HG03066 (cell line): ENCODE results near the gene NOTCH1.
"Not testable (repeated sequence)": the region's sequence is repeated elsewhere in the genome, so short reads cannot be mapped to it uniquely, and the experiment has no call there.

Experiments
- ATAC-seq: cut with Tn5 transposase; IDR thresholded peaks from one replicate; pipeline ENCODE4 v1.9.1; 2021; ENCODE audit warnings: low read depth; ENCODE audit not compliant: unreplicated experiment

The NOTCH1 gene

GRCh38 chr9:136579650-136580219 lies 33.9 kb upstream of the NOTCH1 start:
- not testable (repeated sequence) for ATAC-seq

DNA sequence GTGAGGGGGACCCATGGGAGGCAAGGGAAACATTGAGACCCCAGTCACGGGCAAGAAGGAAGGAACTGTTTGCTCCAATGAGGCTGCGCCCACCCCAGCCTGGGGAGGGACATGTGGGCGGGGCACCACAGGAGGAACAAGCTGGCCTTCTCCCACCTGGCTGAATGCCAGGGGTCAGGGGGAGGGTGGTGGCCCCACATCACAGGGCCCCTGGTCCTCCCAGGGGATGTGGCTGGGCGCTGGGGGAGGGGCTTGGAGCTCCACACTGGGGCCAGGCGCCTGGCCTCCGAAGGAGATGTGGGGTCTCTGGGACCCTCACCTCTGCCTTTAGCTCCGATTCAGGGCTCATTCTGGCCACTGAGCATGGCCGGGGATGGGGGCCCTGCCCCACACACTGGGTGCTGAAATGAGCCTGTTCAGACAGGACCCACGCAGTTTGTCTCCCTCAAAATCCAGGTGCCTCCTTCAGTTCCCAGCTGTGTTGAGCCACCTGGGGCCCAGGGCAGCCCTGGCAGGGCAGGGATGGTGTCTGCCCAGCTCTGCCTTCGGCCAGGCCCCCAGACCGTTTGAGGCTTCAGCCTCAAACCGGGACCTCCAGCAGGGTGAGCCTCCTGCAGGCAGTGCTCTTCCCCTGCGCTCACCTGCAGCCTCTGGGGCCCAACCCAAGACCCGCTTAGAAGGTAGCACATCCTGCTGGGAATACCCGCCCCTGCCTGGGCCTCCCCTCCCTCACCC lies 33.2 kb upstream of the NOTCH1 start:
- no peak for ATAC-seq

- no peak for ATAC-seq
Measured at GRCh38 chr9:136578626-136578914, 32.7 kb upstream of the NOTCH1 start.

DNA sequence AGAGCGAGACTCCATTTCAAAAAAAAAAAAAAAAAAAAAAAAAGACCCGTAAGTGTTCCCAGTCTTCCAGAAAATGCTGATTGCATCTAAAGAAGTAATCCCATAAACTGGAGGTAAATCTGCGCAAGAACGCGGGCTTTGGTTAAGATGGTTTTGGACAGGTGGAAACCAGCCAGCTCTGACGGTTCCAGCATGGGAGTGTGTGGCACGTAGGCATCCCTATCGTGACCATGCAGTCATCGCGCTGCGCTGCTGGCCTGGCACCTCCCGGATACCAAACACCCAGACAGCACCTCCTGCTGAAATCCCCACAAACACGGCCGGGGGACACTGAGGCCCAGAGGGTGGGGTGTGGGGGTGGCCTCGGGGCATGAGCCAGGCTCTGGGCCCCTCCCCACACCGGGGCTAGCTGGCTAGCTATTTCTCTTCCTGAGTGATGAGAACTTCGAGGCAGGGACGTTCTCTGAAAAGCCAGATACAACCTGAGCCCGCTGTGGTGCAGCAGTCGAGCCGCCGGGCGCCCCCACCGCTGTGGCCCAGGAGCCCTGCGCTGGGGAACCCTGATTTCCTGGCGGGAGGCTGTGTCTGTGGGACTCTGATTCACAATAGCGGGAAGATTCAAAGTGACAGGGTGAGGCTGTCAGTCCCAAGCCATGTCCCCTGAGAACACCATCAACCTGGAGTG lies 32.2 kb upstream of the NOTCH1 start:
- no peak for ATAC-seq

- no peak for ATAC-seq
Measured at GRCh38 chr9:136576269-136576626, 30.4 kb upstream of the NOTCH1 start.

DNA sequence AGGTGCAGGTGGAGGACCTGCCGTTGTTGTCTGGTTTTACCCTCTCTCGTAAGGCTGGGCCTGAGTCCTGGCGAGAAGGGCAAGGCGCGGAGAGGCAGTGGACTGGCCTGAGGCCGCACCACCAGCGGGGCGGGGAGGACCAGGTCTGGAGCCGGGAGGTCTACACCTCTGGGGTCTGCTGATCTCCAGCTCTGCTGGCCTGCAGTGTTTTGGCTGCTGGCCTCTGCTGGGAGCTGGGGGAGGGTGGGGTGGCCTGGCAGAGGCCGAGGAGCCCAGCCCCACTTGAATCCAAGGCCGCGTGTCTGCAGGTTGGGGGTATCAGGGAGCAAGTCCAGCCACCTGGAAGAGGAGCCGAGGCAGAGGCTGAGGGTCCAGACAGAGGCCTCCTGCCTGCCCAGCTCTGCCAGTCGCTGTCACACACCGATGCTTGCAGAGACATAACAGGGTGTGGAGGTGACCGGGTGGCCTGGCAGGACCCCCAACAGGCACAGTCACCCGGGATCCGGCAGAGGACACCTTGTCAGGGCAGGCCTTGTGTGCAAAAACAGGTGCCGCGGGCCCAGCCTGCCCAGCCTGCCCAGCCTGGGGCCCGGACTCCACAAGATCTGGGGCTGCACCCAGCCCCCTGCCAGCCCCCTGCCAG lies 29.9 kb upstream of the NOTCH1 start:
- ATAC-seq, result no peak

DNA sequence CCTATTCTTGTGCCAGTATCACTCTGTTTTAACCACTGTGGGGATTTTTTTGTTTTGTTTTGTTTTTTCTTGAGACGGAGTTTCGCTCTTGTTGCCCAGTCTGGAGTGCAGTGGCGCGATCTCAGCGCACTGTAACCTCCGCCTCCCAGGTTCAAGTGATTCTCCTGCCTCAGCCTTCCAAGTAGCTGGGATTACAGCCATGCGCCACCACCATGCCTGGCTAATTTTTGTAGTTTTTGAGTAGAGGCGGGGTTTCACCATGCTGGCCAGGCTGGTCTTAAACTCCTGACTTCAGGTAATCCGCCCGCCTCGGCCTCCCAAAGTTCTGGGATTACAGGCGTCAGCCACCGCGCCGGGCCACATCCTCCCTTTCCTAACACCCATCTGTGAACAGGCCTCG lies 28.8 kb upstream of the NOTCH1 start:
- ATAC-seq, result not testable (repeated sequence)

GRCh38 chr9:136572828-136573625 lies 27.2 kb upstream of the NOTCH1 start:
- ATAC-seq, result no peak

DNA sequence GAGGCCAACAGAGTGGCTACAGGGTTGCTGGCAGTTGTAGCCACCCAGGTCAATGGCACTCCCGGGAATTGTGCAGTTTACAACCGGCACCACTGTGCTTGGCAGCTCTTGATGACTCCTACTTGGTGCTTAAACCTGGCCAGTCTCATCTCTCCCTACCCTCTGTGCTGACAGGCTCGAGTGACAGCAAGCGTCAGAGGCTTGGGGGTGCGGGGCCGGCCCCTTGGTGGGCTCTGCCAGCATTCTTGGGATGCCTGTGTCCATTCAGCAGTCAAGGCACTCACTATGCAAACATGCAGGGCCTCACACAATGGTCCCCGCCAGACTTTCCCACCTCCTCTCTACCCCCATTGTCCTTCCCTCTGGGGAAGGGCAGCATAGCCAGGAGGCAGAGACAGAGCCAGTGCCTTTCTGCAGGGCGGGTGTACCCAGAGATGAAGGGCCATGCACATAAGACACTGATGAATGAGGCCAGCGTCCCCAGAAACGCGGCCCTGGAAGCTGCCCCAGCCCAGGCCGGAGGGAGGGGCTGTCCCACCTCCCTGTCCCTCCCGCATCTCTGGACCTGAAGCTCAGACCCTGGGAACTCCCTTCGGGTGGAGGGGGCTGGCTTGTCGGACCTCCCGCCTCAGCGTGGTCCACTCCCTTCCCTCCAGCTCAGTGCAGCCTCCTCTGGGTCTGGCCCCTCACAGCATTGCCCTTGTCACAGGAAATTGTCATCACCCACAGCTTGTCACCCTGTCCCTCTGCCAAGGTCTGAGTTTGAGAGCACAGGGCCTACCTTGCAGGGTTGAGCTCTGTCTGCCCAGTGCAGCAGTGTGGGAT lies 26.4 kb upstream of the NOTCH1 start:
- ATAC-seq, result no peak

DNA sequence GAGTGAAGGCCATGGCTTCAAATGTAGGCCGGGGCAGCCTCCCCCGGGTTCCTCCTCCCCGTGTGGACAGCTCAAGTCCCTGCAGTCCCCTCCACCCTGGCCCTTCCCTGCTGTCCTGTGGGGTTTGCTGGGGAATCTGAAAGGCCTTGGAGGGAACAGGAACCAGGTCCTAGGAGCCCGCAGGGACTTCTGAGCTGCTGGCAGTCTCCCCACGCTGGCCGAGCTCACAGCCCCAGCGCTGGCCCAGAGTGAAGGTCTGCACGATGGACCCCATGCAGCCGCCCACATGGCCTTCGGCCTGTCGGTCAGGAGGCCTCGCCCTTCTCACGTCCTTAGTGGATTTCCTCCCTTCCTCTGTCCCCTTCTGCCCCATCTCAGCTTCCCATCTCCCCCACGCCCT lies 25.7 kb upstream of the NOTCH1 start:
- ATAC-seq, result no peak

- ATAC-seq, result no peak
Measured at GRCh38 chr9:136570916-136571315, 25.1 kb upstream of the NOTCH1 start.

- ATAC-seq, result no peak
Measured at GRCh38 chr9:136570191-136570845, 24.5 kb upstream of the NOTCH1 start.

GRCh38 chr9:136569526-136570148 lies 23.8 kb upstream of the NOTCH1 start:
- no peak for ATAC-seq

DNA sequence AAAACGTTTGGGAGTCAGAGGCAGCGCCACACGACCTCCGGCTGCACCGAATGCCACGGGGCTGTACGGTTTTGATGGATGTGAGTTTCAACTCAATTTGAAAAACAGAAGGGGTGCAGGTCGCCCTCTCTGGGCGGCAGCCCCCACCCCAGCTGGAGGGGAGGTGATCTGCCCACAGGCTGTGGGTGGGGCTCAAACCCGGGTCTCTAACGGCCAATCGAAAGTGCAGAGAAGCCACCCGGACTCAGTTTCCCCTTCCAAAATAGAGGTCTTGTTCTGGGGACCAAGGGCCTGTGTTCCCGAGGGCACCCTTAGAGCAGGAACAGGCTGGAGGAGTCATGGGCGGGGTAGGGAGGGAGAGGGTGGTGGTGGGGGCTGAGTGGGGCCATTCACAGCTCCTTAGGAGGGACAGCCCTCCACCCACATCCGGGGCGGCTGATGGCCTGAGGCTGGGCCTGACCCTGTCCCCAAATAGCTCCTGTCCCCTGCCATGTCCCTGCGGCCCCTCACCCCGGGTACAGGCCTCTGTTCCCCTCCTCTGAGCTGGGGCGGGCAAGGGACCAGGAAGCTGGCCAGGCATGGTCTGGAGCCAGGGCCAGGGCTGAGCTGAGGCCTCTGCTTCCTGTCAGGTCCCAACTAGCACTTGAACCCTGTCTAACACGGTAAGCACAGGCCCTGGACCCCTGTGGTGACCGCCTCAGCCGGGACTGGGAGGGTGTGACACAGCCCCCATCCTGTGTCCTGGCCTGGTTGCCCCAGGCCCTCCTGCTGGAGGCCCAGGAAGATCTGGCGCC lies 22.6 kb upstream of the NOTCH1 start:
- ATAC-seq, result no peak

DNA sequence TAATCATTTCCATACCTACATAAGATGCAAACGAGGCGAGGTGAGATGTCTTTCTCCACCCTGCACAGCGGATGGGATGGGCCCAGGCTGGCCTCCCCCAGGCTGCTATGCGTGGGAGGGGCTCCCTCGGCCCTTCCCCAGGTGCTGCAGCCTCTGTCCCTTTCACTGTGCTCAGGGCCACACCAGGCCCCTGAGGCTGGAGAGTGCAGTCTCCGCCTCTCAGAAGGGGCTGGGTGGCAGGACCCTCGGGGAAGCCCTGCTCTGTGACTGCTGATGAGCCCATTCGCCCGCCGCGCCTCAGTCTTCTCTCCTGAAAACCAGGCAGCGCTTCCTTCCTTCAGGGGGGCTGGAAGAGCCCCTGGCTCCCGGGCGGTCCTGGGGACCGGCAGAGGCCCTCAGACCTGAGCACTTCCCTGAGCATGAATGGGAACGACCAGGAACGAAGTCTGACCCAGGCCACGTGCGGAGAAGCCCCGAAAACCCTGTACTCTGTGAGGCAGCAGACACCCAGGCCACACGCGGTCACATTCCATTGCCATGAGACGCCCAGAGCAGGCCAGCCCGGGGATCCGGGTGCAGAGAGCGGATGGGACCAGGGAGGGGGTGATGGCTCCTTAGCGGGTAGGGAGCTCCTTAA lies 21.9 kb upstream of the NOTCH1 start:
- ATAC-seq, result no peak

GRCh38 chr9:136566901-136567300 lies 21.1 kb upstream of the NOTCH1 start:
- ATAC-seq, result no peak

DNA sequence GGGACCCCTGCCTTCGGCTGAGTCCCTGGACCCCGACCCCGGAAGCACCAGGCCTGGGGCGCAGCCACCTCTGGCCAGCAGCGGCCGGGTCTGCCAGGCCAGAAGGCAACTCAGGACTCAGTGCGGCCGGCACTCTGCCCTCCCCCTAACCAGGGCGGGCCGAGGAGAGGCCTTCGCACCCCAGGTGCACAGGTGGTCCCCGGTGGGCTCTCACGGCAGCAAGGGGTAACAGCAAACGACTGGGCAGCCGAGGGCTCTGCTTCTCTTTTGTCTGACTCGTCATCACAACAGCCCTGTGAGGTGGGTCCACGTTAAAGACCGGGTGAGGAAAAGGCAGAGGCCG lies 20.7 kb upstream of the NOTCH1 start:
- ATAC-seq, result no peak
